ENCODE results near the gene KRTAP2-3.
"Not testable (repeated sequence)": the region's sequence is repeated elsewhere in the genome, so short reads cannot be mapped to it uniquely, and the experiment has no call there.

Gene KRTAP2-3, protein sequence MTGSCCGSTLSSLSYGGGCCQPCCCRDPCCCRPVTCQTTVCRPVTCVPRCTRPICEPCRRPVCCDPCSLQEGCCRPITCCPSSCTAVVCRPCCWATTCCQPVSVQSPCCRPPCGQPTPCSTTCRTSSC

DNA sequence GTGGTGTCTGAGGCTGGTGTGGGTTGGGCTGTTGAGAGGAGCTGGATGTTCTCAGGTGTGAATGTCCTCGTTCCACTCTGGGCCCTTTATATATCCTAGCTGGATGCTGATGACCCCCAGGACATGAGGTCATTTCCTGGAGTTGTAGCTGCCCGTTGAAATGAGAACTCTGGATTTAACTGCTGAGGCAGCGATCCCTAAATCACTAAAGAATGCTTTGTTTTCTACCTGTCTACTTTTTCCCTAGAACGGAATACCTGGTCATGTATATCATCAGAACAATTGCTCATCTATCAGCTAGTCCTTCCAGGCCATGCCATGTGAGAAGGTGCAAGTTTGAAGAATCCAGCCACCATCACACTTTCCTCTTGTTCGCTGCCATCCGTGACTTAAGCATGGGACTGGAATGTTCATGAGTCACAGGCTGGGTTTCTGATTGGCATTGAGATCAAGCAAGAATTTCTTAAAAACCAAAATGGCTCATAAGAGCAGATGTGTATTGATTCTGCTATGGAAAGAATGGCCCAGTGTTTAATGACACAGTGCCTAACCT lies at the start of gene KRTAP2-3:
Gene KRTAP2-3, minus strand, starts transcription at position 63 of the 553 bp plus-strand sequence. CDS start 64 bp downstream, outside the sequence.
- DNase-seq (ENCODE audit: extremely low read depth, low read depth) = peak; percentile 78
- no peak within 1 kb of the TSS for H3K4me3 ChIP-seq (replicated peaks; ENCODE audit: low read depth, low read length)
- TF ChIP-seq CTCF (IDR thresholded peaks at IDR 0.05; ENCODE audit: low read depth, low read length, missing control alignments) = no peak

- H3K4me3 ChIP-seq (replicated peaks; ENCODE audit: low read depth, low read length); DNase-seq (ENCODE audit: extremely low read depth, low read depth): not testable (repeated sequence)
These were observed 48.9 kb upstream of the KRTAP2-3 start for GRCh38 chr17:41108728-41109386.

DNA sequence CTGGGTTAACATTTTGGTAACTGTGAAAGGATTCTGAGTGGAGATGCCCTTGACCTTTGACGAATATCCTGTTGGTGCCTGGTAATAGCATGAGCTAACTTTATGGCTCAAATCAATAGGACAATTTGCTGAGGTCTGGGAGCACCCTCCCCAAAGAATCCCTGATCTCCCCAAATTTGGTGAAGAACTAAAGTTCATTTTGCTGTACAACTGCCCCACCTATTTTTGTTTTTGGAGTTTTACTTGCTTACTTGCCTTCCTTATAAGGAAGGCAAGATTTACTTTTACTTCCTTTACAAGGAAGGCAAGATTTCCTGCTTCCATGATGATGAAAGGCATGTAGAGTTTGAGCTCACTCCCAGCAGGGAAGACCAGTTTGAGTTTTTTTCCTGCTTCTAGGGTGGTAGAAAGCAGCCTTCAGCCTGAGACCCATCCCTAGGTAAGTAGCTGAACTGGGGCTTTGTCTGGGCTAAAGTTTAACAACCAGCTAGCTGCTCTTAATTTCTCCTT lies 48.1 kb upstream of the KRTAP2-3 start:
- H3K4me3 ChIP-seq (replicated peaks; ENCODE audit: low read depth, low read length) = no peak overlapping the region
- TF ChIP-seq CTCF (IDR thresholded peaks at IDR 0.05; ENCODE audit: low read depth, low read length, missing control alignments) = no peak
- no peak for DNase-seq (ENCODE audit: extremely low read depth, low read depth)

DNA sequence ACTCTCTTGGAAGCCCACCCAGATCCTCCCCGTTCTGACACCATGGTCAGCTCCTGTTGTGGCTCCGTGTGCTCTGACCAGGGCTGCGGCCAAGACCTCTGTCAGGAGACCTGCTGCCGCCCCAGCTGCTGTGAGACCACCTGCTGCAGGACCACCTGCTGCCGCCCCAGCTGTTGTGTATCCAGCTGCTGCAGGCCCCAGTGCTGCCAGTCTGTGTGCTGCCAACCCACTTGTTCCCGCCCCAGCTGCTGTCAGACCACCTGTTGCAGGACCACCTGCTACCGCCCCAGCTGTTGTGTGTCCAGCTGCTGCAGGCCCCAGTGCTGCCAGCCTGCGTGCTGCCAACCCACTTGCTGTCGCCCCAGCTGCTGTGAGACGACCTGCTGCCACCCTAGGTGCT lies 45.4 kb upstream of the KRTAP2-3 start, which contains the start of gene KRTAP4-9:
Gene KRTAP4-9, plus strand, starts transcription at position 43 of the 400 bp plus-strand sequence. Its CDS starts 0 bp downstream, at position 43.
- DNase-seq (ENCODE audit: extremely low read depth, low read depth); H3K4me3 ChIP-seq (replicated peaks; ENCODE audit: low read depth, low read length): not testable (repeated sequence)

- DNase-seq (ENCODE audit: extremely low read depth, low read depth); H3K4me3 ChIP-seq (replicated peaks; ENCODE audit: low read depth, low read length): not testable (repeated sequence)
These were observed 44.6 kb upstream of the KRTAP2-3 start for GRCh38 chr17:41104386-41105038.

GRCh38 chr17:41103896-41104295 lies 44.0 kb upstream of the KRTAP2-3 start:
- H3K4me3 ChIP-seq (replicated peaks; ENCODE audit: low read depth, low read length) = no peak overlapping the region
- DNase-seq (ENCODE audit: extremely low read depth, low read depth) = no peak
- no peak for TF ChIP-seq CTCF (IDR thresholded peaks at IDR 0.05; ENCODE audit: low read depth, low read length, missing control alignments)

- no peak for TF ChIP-seq CTCF (IDR thresholded peaks at IDR 0.05; ENCODE audit: low read depth, low read length, missing control alignments)
- no peak for DNase-seq (ENCODE audit: extremely low read depth, low read depth)
These were observed 41.8 kb upstream of the KRTAP2-3 start, which contains the start of gene KRTAP4-16 for GRCh38 chr17:41101586-41102259. KRTAP4-16 (minus strand) TSS chr17:41102209; CDS start chr17:41102209, 0 bp downstream.

DNA sequence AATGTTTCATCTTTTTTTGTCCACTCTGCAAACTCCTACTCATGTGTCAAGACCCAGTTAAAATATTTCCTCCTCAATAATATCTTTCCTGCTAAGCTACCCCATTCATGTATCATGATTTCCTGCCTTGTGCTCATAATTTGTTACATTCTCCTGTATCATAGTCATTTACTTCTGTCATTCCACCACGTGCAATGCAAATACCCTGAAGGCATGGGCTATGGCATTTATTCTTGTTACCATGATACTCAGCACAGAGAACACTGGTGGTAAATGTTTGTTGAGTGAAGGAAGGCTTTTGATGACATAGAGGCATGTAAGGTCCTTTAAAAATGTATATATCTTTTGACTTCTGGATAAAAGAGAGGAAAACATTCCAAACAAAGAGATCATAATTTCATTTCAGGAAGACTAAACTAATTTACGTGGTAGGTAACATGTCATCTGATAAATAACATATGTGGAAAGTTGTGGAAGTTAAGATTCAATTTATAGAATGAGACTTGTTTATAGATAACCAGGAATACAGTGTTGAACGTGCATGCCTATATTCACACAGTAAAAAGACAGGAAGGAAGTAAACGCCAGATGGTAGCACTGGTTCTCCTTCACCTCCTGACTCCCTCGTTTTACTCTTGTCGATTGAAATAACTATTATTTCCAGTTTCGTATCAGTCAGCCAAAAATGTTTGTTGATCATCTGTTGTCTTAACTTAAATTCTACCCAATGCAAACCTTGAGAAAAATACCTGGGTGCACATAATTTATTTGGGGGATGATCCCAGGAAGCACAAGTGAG lies 40.0 kb upstream of the KRTAP2-3 start:
- H3K4me3 ChIP-seq (replicated peaks; ENCODE audit: low read depth, low read length) = not testable (repeated sequence)
- DNase-seq (ENCODE audit: extremely low read depth, low read depth) = peak; percentile 95

More at GRCh38 chr17:41101586-41102259, 41.8 kb upstream of the KRTAP2-3 start, which contains the start of gene KRTAP4-16:
- no peak within 1 kb of the TSS for H3K4me3 ChIP-seq (replicated peaks; ENCODE audit: low read depth, low read length)

Data from HFF-Myc (cell line).